Activated CD4-positive, alpha-beta memory T cell treated with anti-CD3 and anti-CD28 coated beads for 36 hours (primary cell): ENCODE results near the gene RBM33. TPM values are rescaled to one million over a fixed set of nuclear protein-coding genes. Genes with fewer than 3 reads are reported as not detected.

ENCODE experiments used
- CTCF ChIA-PET: fragments of 350-600 bp; sonication (Branson Sonifier 250); formaldehyde crosslinking; loops from one replicate; lab custom pipeline; 2021; ENCODE audit warnings: antibody characterized with exemption, inconsistent platforms; lab: Charles Lee
- POLR2A ChIA-PET: fragments of 350-600 bp; sonication (Branson Sonifier 250); formaldehyde crosslinking; loops from one replicate; lab custom pipeline; 2021; ENCODE audit warnings: antibody characterized with exemption; lab: Charles Lee
- DNase-seq: peaks from one replicate; pipeline ENCODE4 v3.0.0-alpha.2; 2020
- H3K27ac Mint-ChIP-seq: one replicate; pipeline ENCODE4 v1.8.0; 2021; ENCODE audit warnings: mixed read lengths
- H3K27me3 Mint-ChIP-seq: one replicate; pipeline ENCODE4 v1.8.0; 2021; ENCODE audit warnings: mixed read lengths
- H3K36me3 Mint-ChIP-seq: one replicate; pipeline ENCODE4 v1.8.0; 2021; ENCODE audit warnings: mixed read lengths
- H3K4me1 Mint-ChIP-seq: one replicate; pipeline ENCODE4 v1.8.0; 2021; ENCODE audit warnings: low read depth, mixed read lengths
- H3K4me3 Mint-ChIP-seq: one replicate; pipeline ENCODE4 v1.8.0; 2021; ENCODE audit warnings: mild to moderate bottlenecking, mixed read lengths
- H3K9me3 Mint-ChIP-seq: one replicate; pipeline ENCODE4 v1.8.0; 2021; ENCODE audit warnings: mixed read lengths
- intact Hi-C: fragments of 100-400 bp; cut with micrococcal nuclease; formaldehyde crosslinking; loops from one replicate; pipeline ENCODE4 v1.15.1; 2023
- total RNA-seq, 2 experiments: library from RNA; stranded (reverse); gene quantifications; one replicate each; pipeline ENCODE4 v1.2.3, GENCODE V29; 2021

RBM33 gene
- total RNA-seq, 2 experiments from 2014 or later: 57.7 to 65.3 TPM

GRCh38 chr7:155715111-155715805, 70.8 kb downstream of the RBM33 start:
- H3K27me3 Mint-ChIP-seq: no peaks in the 10 kb centered on the region
- ChIA-PET CTCF (interaction anchor here (0.6 to 1.9 kb wide), 2 partner anchors 117 to 334 kb away, joined by 3 to 7 read pairs; no protein-coding TSS in a partner anchor), POLR2A (no interaction called here)
- no peaks in the 10 kb centered on the region for H3K9me3 Mint-ChIP-seq
- no peak overlapping the region for H3K27ac Mint-ChIP-seq
- H3K36me3 Mint-ChIP-seq: peaks cover 36% of the 10 kb centered on the region
- intact Hi-C loops: no loop called here
- H3K4me3 Mint-ChIP-seq: no peak overlapping the region
- H3K4me1 Mint-ChIP-seq: peaks cover 18% of the 10 kb centered on the region
- no peak for DNase-seq

- H3K36me3 Mint-ChIP-seq: peaks cover 26% of the 10 kb centered on the region
- no peak for DNase-seq
- CTCF ChIA-PET: interaction anchor here (0.7 kb wide), 1 partner anchor 9 kb away, joined by 3 read pairs; no protein-coding TSS in a partner anchor
These were observed 72.7 kb downstream of the RBM33 start for GRCh38 chr7:155717010-155717744.

GRCh38 chr7:155721056-155721455, 76.6 kb downstream of the RBM33 start:
- Mint-ChIP-seq H3K27ac (no peak overlapping the region), H3K4me3 (no peak overlapping the region), H3K27me3 (no peaks in the 10 kb centered on the region), H3K4me1 (peaks cover 17% of the 10 kb centered on the region), H3K36me3 (peaks cover 15% of the 10 kb centered on the region), H3K9me3 (no peaks in the 10 kb centered on the region)
- ChIA-PET POLR2A (no interaction called here), CTCF (interaction anchor here (1.3 kb wide), 1 partner anchor 122 kb away, joined by 4 read pairs; no protein-coding TSS in a partner anchor)
- intact Hi-C loops: no loop called here
- DNase-seq: no peak

More at GRCh38 chr7:155717010-155717744, 72.7 kb downstream of the RBM33 start:
- intact Hi-C loops: no loop called here
- POLR2A ChIA-PET: no interaction called here
- H3K27me3 Mint-ChIP-seq: no peaks in the 10 kb centered on the region
- peaks cover 25% of the 10 kb centered on the region for H3K4me1 Mint-ChIP-seq
- no peak overlapping the region for H3K27ac Mint-ChIP-seq
- no peak overlapping the region for H3K4me3 Mint-ChIP-seq
- no peaks in the 10 kb centered on the region for H3K9me3 Mint-ChIP-seq

DNA sequence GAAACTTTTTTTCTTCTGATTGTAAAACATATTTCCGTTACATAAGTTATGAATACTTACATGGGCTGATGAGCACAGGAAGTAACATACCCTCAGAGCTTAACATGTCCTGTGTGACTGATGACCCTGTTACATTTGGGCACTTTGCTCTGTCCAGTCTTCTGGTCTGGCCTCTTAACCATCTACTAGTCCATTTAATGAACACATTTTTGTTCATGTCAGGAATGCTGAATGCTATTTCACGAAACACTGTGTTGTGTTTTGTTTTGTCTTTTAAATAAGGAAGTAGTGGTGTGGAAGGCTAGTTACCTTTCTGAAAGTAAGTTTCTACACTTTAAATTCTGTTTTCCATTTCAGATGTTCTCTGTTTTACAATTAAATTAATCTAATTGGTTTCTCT, 77.7 kb downstream of the RBM33 start:
- Mint-ChIP-seq H3K27me3 (no peaks in the 10 kb centered on the region), H3K4me1 (peaks cover 17% of the 10 kb centered on the region), H3K36me3 (peaks cover 12% of the 10 kb centered on the region), H3K27ac (no peak overlapping the region), H3K9me3 (no peaks in the 10 kb centered on the region), H3K4me3 (no peak overlapping the region)
- no peak for DNase-seq
- POLR2A ChIA-PET: no interaction called here
- intact Hi-C loops: no loop called here
- CTCF ChIA-PET: interaction anchor here (1.3 kb wide), 1 partner anchor 123 kb away, joined by 4 read pairs; no protein-coding TSS in a partner anchor

DNA sequence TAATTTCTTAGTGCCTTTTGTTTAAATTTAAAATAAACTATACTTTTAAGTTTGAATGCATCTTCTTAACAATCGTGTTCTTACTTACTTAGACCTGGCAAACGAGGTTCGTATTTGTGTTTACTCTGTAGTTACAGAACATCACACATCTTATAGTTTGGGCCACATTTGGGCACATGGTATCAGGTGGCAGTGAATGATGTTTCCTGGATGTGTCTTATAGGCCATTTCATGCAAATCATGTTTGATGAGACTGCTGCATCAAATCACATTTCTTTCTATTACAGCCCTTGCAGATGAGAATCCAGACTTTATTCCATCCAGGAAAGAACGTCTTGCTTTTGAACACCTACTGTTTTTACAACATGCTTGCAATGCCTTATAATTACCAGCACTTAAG, 78.5 kb downstream of the RBM33 start:
- peaks cover 14% of the 10 kb centered on the region for H3K4me1 Mint-ChIP-seq
- ChIA-PET CTCF (interaction anchor here (0.7 to 0.9 kb wide), 2 partner anchors 45 to 124 kb away, joined by 3 read pairs; no protein-coding TSS in a partner anchor), POLR2A (no interaction called here)
- no peaks in the 10 kb centered on the region for H3K27me3 Mint-ChIP-seq
- H3K9me3 Mint-ChIP-seq: no peaks in the 10 kb centered on the region
- DNase-seq: no peak
- no peak overlapping the region for H3K27ac Mint-ChIP-seq
- peaks cover 16% of the 10 kb centered on the region for H3K36me3 Mint-ChIP-seq
- no peak overlapping the region for H3K4me3 Mint-ChIP-seq
- intact Hi-C loops: no loop called here

- no peak for DNase-seq
- Mint-ChIP-seq H3K27ac (no peak overlapping the region), H3K27me3 (no peaks in the 10 kb centered on the region), H3K9me3 (no peaks in the 10 kb centered on the region), H3K4me1 (peaks cover 14% of the 10 kb centered on the region), H3K36me3 (peaks cover 22% of the 10 kb centered on the region), H3K4me3 (no peak overlapping the region)
- intact Hi-C loops: no loop called here
- CTCF ChIA-PET: no interaction called here
- POLR2A ChIA-PET: no interaction called here
These were observed 80.0 kb downstream of the RBM33 start for GRCh38 chr7:155724327-155725005.

GRCh38 chr7:155725006-155725355, 80.5 kb downstream of the RBM33 start:
- H3K27me3 Mint-ChIP-seq: no peaks in the 10 kb centered on the region
- H3K27ac Mint-ChIP-seq: no peak overlapping the region
- CTCF ChIA-PET: no interaction called here
- POLR2A ChIA-PET: no interaction called here
- peaks cover 25% of the 10 kb centered on the region for H3K36me3 Mint-ChIP-seq
- no peak for DNase-seq
- H3K4me1 Mint-ChIP-seq: peaks cover 17% of the 10 kb centered on the region
- no peak overlapping the region for H3K4me3 Mint-ChIP-seq
- intact Hi-C loops: no loop called here
- no peaks in the 10 kb centered on the region for H3K9me3 Mint-ChIP-seq

DNA sequence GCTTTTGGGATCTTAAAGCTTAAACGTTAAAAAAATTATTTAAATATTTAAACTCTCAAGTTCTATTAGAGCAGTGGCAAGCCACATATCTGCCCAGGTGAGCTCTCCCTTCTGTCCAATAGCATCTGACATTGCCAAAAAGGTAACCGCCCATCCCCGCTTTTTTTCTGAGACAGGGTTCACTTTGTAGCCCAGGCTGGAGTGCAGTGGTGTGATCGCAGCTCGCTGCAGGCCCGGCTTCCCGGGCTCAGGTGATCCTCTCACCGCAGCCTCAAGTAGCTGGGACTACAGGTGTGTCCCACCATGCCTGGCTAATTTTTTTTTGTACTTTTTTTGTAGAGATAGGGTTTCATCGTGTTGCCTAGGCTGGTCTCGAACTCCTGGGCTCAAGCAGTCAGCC, 83.2 kb downstream of the RBM33 start:
- POLR2A ChIA-PET: no interaction called here
- no peak overlapping the region for H3K4me3 Mint-ChIP-seq
- H3K36me3 Mint-ChIP-seq: peaks cover 30% of the 10 kb centered on the region
- intact Hi-C loops: no loop called here
- H3K27me3 Mint-ChIP-seq: no peaks in the 10 kb centered on the region
- DNase-seq: no peak
- CTCF ChIA-PET: interaction anchor here (0.6 to 1.5 kb wide), 3 partner anchors 40 to 129 kb away, joined by 3 to 6 read pairs (median 3); no protein-coding TSS in a partner anchor
- H3K4me1 Mint-ChIP-seq: peaks cover 14% of the 10 kb centered on the region
- no peaks in the 10 kb centered on the region for H3K9me3 Mint-ChIP-seq
- H3K27ac Mint-ChIP-seq: no peak overlapping the region

DNA sequence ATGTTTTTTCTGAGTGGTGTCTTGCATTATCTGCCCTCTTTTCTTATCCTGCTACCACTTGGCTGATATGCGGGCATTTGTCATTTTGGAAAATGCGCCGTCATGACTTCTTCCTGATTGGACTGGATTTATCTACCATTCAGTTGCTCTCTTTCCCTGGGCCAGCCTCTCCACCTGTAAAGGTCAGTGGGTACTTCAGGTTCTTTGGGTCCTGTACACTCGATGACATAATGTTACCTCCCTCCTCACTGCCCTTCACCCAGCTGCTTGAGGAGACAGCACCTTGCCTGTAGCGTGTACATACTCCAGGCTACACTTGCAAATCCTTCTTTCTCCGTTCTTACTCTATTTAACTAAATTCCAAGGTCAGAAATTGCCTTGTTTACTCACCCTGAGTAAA, 83.7 kb downstream of the RBM33 start:
- intact Hi-C loops: no loop called here
- ChIA-PET POLR2A (no interaction called here), CTCF (interaction anchor here (1.5 kb wide), 1 partner anchor 129 kb away, joined by 6 read pairs; no protein-coding TSS in a partner anchor)
- no peak for DNase-seq
- H3K27me3 Mint-ChIP-seq: no peaks in the 10 kb centered on the region
- H3K4me3 Mint-ChIP-seq: no peak overlapping the region
- H3K4me1 Mint-ChIP-seq: peaks cover 18% of the 10 kb centered on the region
- no peak overlapping the region for H3K27ac Mint-ChIP-seq
- H3K36me3 Mint-ChIP-seq: peaks cover 29% of the 10 kb centered on the region
- no peaks in the 10 kb centered on the region for H3K9me3 Mint-ChIP-seq

GRCh38 chr7:155729847-155730246, 85.4 kb downstream of the RBM33 start:
- DNase-seq: no peak
- Mint-ChIP-seq H3K27me3 (no peaks in the 10 kb centered on the region), H3K36me3 (peaks cover 22% of the 10 kb centered on the region), H3K27ac (no peak overlapping the region), H3K4me3 (no peak overlapping the region), H3K9me3 (no peaks in the 10 kb centered on the region), H3K4me1 (peaks cover 31% of the 10 kb centered on the region)
- intact Hi-C loops: loop anchor here (10.0 kb wide), 1 partner anchor 255 kb away; no protein-coding TSS in a partner anchor
- ChIA-PET CTCF (interaction anchor here (0.6 to 2.4 kb wide), 4 partner anchors 8 to 131 kb away, joined by 3 to 14 read pairs (median 4); no protein-coding TSS in a partner anchor), POLR2A (no interaction called here)

- H3K36me3 Mint-ChIP-seq: peaks cover 22% of the 10 kb centered on the region
- no peak for DNase-seq
- H3K4me1 Mint-ChIP-seq: peaks cover 39% of the 10 kb centered on the region
- H3K27me3 Mint-ChIP-seq: no peaks in the 10 kb centered on the region
- ChIA-PET CTCF (interaction anchor here (1.2 to 2.4 kb wide), 2 partner anchors 82 to 133 kb away, joined by 4 to 14 read pairs; no protein-coding TSS in a partner anchor), POLR2A (no interaction called here)
- H3K27ac Mint-ChIP-seq: peak overlapping the region; percentile 44
- no peak overlapping the region for H3K4me3 Mint-ChIP-seq
- H3K9me3 Mint-ChIP-seq: no peaks in the 10 kb centered on the region
- intact Hi-C loops: loop anchor here (10.0 kb wide), 1 partner anchor 257 kb away; no protein-coding TSS in a partner anchor
These were observed 86.9 kb downstream of the RBM33 start for GRCh38 chr7:155731380-155731779.
